CD4-positive, CD25-positive, alpha-beta regulatory T cell (primary cell): ENCODE results near the gene CCR7. TPM values are rescaled to one million over a fixed set of nuclear protein-coding genes. Genes with fewer than 3 reads are reported as not detected.

Experiments used
- ATAC-seq, 2 donors: fragments of 150-1000 bp; cut with Tn5 transposase; one replicate each; pipeline ENCODE4 v1.10.0; 2021; ENCODE audit warnings: low read depth in 2 of 2, moderate number of reproducible peaks in 2 of 2, moderate library complexity in 1 of 2
- DNase-seq, 3 donors: peaks; one replicate each; pipeline versions ENCODE4 v3.0.0 to v3.0.0-alpha.2; 2012 to 2022; ENCODE audit warnings: mixed read lengths in 1 of 3
- H3K27ac ChIP-seq: one replicate; pipeline ENCODE4 v1.7.0; 2013; ENCODE audit warnings: mild to moderate bottlenecking, low read length; ENCODE audit not compliant: insufficient read depth, poor library complexity, severe bottlenecking
- H3K27me3 ChIP-seq: one replicate; pipeline ENCODE4 v1.7.0; 2013; ENCODE audit warnings: low read length; ENCODE audit not compliant: control insufficient read depth, insufficient read depth
- H3K36me3 ChIP-seq: one replicate; pipeline ENCODE4 v1.7.0; 2013; ENCODE audit warnings: mild to moderate bottlenecking, low read length, moderate library complexity; ENCODE audit not compliant: control insufficient read depth, insufficient read depth
- H3K4me1 ChIP-seq: 2 replicates; pipeline ENCODE4 v1.7.0; 2013; ENCODE audit warnings: mild to moderate bottlenecking, low read length; ENCODE audit not compliant: insufficient read depth, control insufficient read depth, poor library complexity, severe bottlenecking
- H3K4me3 ChIP-seq: one replicate; pipeline ENCODE4 v1.7.0; 2013; ENCODE audit warnings: low read depth, mild to moderate bottlenecking, low read length, moderate library complexity
- H3K9me3 ChIP-seq, 2 experiments: 1 replicate in 1 of 2; 2 replicates in 1 of 2; pipeline ENCODE4 v1.7.0; 2013; ENCODE audit warnings: low read length in 2 of 2, mild to moderate bottlenecking in 1 of 2, moderate library complexity in 1 of 2; ENCODE audit not compliant: control insufficient read depth in 2 of 2
- H3K27ac Mint-ChIP-seq, 3 donors: one replicate each; pipeline ENCODE4 v1.8.0; 2020 to 2022; ENCODE audit warnings: mild to moderate bottlenecking in 3 of 3, mixed read lengths in 3 of 3, moderate library complexity in 2 of 3
- H3K27me3 Mint-ChIP-seq: one replicate; pipeline ENCODE4 v1.8.0; 2022; ENCODE audit warnings: mild to moderate bottlenecking, mixed read lengths
- H3K36me3 Mint-ChIP-seq: one replicate; pipeline ENCODE4 v1.8.0; 2020; ENCODE audit warnings: mixed read lengths
- H3K4me1 Mint-ChIP-seq, 4 donors: one replicate each; pipeline ENCODE4 v1.8.0; 2020 to 2022; ENCODE audit warnings: mixed read lengths in 4 of 4, mild to moderate bottlenecking in 1 of 4
- H3K4me3 Mint-ChIP-seq, 4 donors: one replicate each; pipeline ENCODE4 v1.8.0; 2020 to 2022; ENCODE audit warnings: mild to moderate bottlenecking in 4 of 4, mixed read lengths in 4 of 4, moderate library complexity in 3 of 4
- H3K9me3 Mint-ChIP-seq, 7 donors: one replicate each; pipeline ENCODE4 v1.8.0; 2020 to 2022; ENCODE audit warnings: mixed read lengths in 7 of 7, mild to moderate bottlenecking in 3 of 7, moderate library complexity in 2 of 7
- polyA plus RNA-seq, 4 donors: library from polyadenylated mRNA; unstranded; fragments of 300-500 nt; fragmentation: Illumina TruSeq; gene quantifications; one replicate each; pipeline ENCODE4 v1.2.3, GENCODE V29; 2021
- total RNA-seq: library from RNA; stranded (reverse); gene quantifications from one replicate; pipeline ENCODE4 v1.2.3, GENCODE V29; 2022

CCR7 gene
- total and polyA plus RNA-seq, 5 donors from 2014 or later, result 192 to 828 (median 530) TPM

GRCh38 chr17:40519089-40519775, 46.0 kb downstream of the CCR7 start:
- peaks cover 20% of the 10 kb centered on the region for H3K27me3 Mint-ChIP-seq
- Histone ChIP-seq H3K27ac (no peak overlapping the region), H3K36me3 (no peaks in the 10 kb centered on the region), H3K4me1 (peaks cover 44% of the 10 kb centered on the region), H3K9me3 (peaks cover 0 to 1% of the 10 kb centered on the region in 2 experiments), H3K4me3 (no peak overlapping the region), H3K27me3 (peaks cover 1% of the 10 kb centered on the region)
- H3K36me3 Mint-ChIP-seq, result peaks cover 4% of the 10 kb centered on the region
- H3K4me3 Mint-ChIP-seq, result peak overlapping the region in 2 of 4 donors; percentile 32 to 48
- peaks cover 0 to 6% (median 0%) of the 10 kb centered on the region in 7 donors for H3K9me3 Mint-ChIP-seq
- ATAC-seq, result no peak
- DNase-seq, result no peak
- H3K27ac Mint-ChIP-seq, result peak overlapping the region in 1 of 3 donors; percentile 69
- peaks cover 17 to 61% (median 34%) of the 10 kb centered on the region in 4 donors for H3K4me1 Mint-ChIP-seq

- Mint-ChIP-seq H3K27ac (no peak overlapping the region), H3K4me3 (peak overlapping the region in 3 of 4 donors; percentile 17 to 69 (median 22))
Measured at GRCh38 chr17:40518401-40519088, 46.7 kb downstream of the CCR7 start.

GRCh38 chr17:40517981-40518380, 47.3 kb downstream of the CCR7 start:
- DNase-seq, result no peak
- Histone ChIP-seq H3K4me1 (peaks cover 44% of the 10 kb centered on the region), H3K9me3 (no peaks in the 10 kb centered on the region), H3K27ac (no peak overlapping the region), H3K27me3 (peaks cover 1% of the 10 kb centered on the region), H3K4me3 (no peak overlapping the region), H3K36me3 (no peaks in the 10 kb centered on the region)
- ATAC-seq, result no peak
- Mint-ChIP-seq H3K36me3 (no peaks in the 10 kb centered on the region), H3K27ac (no peak overlapping the region), H3K4me1 (peaks cover 17 to 69% (median 40%) of the 10 kb centered on the region in 4 donors), H3K4me3 (peak overlapping the region in 3 of 4 donors; percentile 29 to 69 (median 56)), H3K9me3 (peaks cover 0 to 2% (median 0%) of the 10 kb centered on the region in 7 donors), H3K27me3 (peaks cover 21% of the 10 kb centered on the region)

More at GRCh38 chr17:40518401-40519088, 46.7 kb downstream of the CCR7 start:
- Histone ChIP-seq H3K4me1 (peaks cover 44% of the 10 kb centered on the region), H3K36me3 (no peaks in the 10 kb centered on the region), H3K27ac (no peak overlapping the region), H3K9me3 (no peaks in the 10 kb centered on the region), H3K4me3 (no peak overlapping the region), H3K27me3 (peaks cover 1% of the 10 kb centered on the region)
- no peak for ATAC-seq
- peaks cover 21% of the 10 kb centered on the region for H3K27me3 Mint-ChIP-seq
- H3K9me3 Mint-ChIP-seq, result peaks cover 0 to 4% (median 0%) of the 10 kb centered on the region in 7 donors
- peaks cover 17 to 68% (median 40%) of the 10 kb centered on the region in 4 donors for H3K4me1 Mint-ChIP-seq
- H3K36me3 Mint-ChIP-seq, result peaks cover 4% of the 10 kb centered on the region
- no peak for DNase-seq

- H3K27ac ChIP-seq, result no peak overlapping the region
- H3K27ac Mint-ChIP-seq, result peak overlapping the region; percentile 78 to 94 (median 93)
- H3K4me3 Mint-ChIP-seq, result peak overlapping the region; percentile 77 to 89 (median 84)
- DNase-seq, result no peak
- H3K27me3 Mint-ChIP-seq, result peaks cover 21% of the 10 kb centered on the region
- peaks cover 44% of the 10 kb centered on the region for H3K4me1 ChIP-seq
- H3K9me3 ChIP-seq, result no peaks in the 10 kb centered on the region
- peak overlapping the region; percentile 67 for H3K4me3 ChIP-seq
- peaks cover 0 to 2% (median 0%) of the 10 kb centered on the region in 7 donors for H3K9me3 Mint-ChIP-seq
- ATAC-seq, result no peak
- peaks cover 1% of the 10 kb centered on the region for H3K27me3 ChIP-seq
- peaks cover 17 to 65% (median 40%) of the 10 kb centered on the region in 4 donors for H3K4me1 Mint-ChIP-seq
- no peaks in the 10 kb centered on the region for H3K36me3 ChIP-seq
- H3K36me3 Mint-ChIP-seq, result no peaks in the 10 kb centered on the region
Measured at GRCh38 chr17:40517286-40517662, 48.0 kb downstream of the CCR7 start.

- H3K27ac Mint-ChIP-seq, result peak overlapping the region; percentile 78 to 94 (median 93)
- Histone ChIP-seq H3K27ac (no peak overlapping the region), H3K4me1 (peaks cover 44% of the 10 kb centered on the region)
Measured at GRCh38 chr17:40516581-40517285, 48.5 kb downstream of the CCR7 start.

GRCh38 chr17:40515491-40516041, 49.7 kb downstream of the CCR7 start:
- Mint-ChIP-seq H3K36me3 (no peaks in the 10 kb centered on the region), H3K4me1 (peaks cover 17 to 60% (median 40%) of the 10 kb centered on the region in 4 donors), H3K4me3 (peak overlapping the region; percentile 59 to 90 (median 86)), H3K27me3 (peaks cover 22% of the 10 kb centered on the region), H3K27ac (peak overlapping the region; percentile 73 to 94 (median 87)), H3K9me3 (no peaks in the 10 kb centered on the region)
- DNase-seq (peak in 1 of 3 donors; percentile 52), ATAC-seq (peak in 1 of 2 donors; percentile 10)
- no peaks in the 10 kb centered on the region for H3K36me3 ChIP-seq
- H3K9me3 ChIP-seq, result no peaks in the 10 kb centered on the region
- H3K27ac ChIP-seq, result no peak overlapping the region
- H3K27me3 ChIP-seq, result peaks cover 1% of the 10 kb centered on the region
- peaks cover 44% of the 10 kb centered on the region for H3K4me1 ChIP-seq
- H3K4me3 ChIP-seq, result peak overlapping the region; percentile 42

More at GRCh38 chr17:40516581-40517285, 48.5 kb downstream of the CCR7 start:
- peak; percentile 88 to 91 for ATAC-seq
- Histone ChIP-seq H3K36me3 (no peaks in the 10 kb centered on the region), H3K27me3 (peaks cover 1% of the 10 kb centered on the region), H3K9me3 (no peaks in the 10 kb centered on the region), H3K4me3 (peak overlapping the region; percentile 67)
- Mint-ChIP-seq H3K27me3 (peaks cover 21% of the 10 kb centered on the region), H3K9me3 (no peaks in the 10 kb centered on the region), H3K36me3 (no peaks in the 10 kb centered on the region), H3K4me1 (peaks cover 17 to 63% (median 40%) of the 10 kb centered on the region in 4 donors), H3K4me3 (peak overlapping the region; percentile 82 to 90 (median 87))
- peak; percentile 62 to 95 (median 86) for DNase-seq

GRCh38 chr17:40515011-40515410, 50.3 kb downstream of the CCR7 start:
- peak overlapping the region; percentile 42 for H3K4me3 ChIP-seq

More at GRCh38 chr17:40515011-40515410, 50.3 kb downstream of the CCR7 start:
- Mint-ChIP-seq H3K4me1 (peaks cover 17 to 60% (median 40%) of the 10 kb centered on the region in 4 donors), H3K9me3 (no peaks in the 10 kb centered on the region), H3K27ac (peak overlapping the region; percentile 73 to 94 (median 87)), H3K27me3 (peaks cover 22% of the 10 kb centered on the region), H3K4me3 (peak overlapping the region in 3 of 4 donors; percentile 59 to 89 (median 82)), H3K36me3 (no peaks in the 10 kb centered on the region)
- Histone ChIP-seq H3K27me3 (peaks cover 1% of the 10 kb centered on the region), H3K36me3 (no peaks in the 10 kb centered on the region), H3K27ac (no peak overlapping the region), H3K9me3 (no peaks in the 10 kb centered on the region), H3K4me1 (peaks cover 44% of the 10 kb centered on the region)
- DNase-seq, result no peak
- no peak for ATAC-seq
